Measurements from ENCODE around the gene ARID2. TPM values are rescaled to one million over a fixed set of nuclear protein-coding genes. Genes with fewer than 3 reads are reported as not detected.

Gene ARID2
- total RNA-seq, 2 experiments from 2014 or later, result 33.2 to 33.4 TPM

- H3K36me3 Mint-ChIP-seq (ENCODE audit: low read depth), result peaks cover 10% of the 10 kb centered on the region
- TF ChIP-seq, protein P1, sequence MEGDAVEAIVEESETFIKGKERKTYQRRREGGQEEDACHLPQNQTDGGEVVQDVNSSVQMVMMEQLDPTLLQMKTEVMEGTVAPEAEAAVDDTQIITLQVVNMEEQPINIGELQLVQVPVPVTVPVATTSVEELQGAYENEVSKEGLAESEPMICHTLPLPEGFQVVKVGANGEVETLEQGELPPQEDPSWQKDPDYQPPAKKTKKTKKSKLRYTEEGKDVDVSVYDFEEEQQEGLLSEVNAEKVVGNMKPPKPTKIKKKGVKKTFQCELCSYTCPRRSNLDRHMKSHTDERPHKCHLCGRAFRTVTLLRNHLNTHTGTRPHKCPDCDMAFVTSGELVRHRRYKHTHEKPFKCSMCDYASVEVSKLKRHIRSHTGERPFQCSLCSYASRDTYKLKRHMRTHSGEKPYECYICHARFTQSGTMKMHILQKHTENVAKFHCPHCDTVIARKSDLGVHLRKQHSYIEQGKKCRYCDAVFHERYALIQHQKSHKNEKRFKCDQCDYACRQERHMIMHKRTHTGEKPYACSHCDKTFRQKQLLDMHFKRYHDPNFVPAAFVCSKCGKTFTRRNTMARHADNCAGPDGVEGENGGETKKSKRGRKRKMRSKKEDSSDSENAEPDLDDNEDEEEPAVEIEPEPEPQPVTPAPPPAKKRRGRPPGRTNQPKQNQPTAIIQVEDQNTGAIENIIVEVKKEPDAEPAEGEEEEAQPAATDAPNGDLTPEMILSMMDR (IDR thresholded peaks at IDR 0.05), result no peak
- no peaks in the 10 kb centered on the region for H3K27me3 Mint-ChIP-seq
- CTCF ChIA-PET, result interaction anchor here (0.6 kb wide), 1 partner anchor 12 kb away, joined by 3 read pairs; no protein-coding TSS in a partner anchor
- intact Hi-C loops (cut with micrococcal nuclease), result no loop called here
- POLR2A ChIA-PET, result interaction anchor here (0.6 kb wide), 1 partner anchor 28 kb away, joined by 4 read pairs; no protein-coding TSS in a partner anchor
- ATAC-seq (no peak), DNase-seq (no peak)
- H3K9me3 Mint-ChIP-seq, result no peaks in the 10 kb centered on the region
- peaks cover 16% of the 10 kb centered on the region for H3K4me1 Mint-ChIP-seq (ENCODE audit: low read depth)
- no peak overlapping the region for H3K27ac Mint-ChIP-seq
- no peak overlapping the region for H3K4me3 Mint-ChIP-seq
These were observed 64.9 kb downstream of the ARID2 start for GRCh38 chr12:45794422-45794821.

DNA sequence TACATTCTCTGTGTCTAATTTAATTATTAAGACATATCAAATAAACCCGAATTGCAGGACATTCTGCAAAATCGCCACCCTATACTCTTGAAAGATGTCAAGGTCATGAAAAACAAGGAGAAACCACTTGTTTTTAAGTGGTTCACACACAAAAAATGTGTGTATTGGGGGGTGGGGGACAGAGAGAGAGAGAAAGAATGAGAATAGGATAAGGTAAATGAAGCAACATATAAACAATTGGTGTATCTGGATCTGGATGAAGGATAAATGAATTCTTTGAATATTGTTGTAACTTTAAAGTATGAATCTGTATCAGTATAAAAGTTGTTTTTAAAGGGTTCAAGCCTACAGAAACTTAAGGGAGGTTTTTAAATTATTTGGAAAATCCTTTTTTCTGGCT lies 72.1 kb downstream of the ARID2 start:
- Mint-ChIP-seq H3K27ac (no peak overlapping the region), H3K36me3 (ENCODE audit: low read depth) (peaks cover 9% of the 10 kb centered on the region), H3K9me3 (no peaks in the 10 kb centered on the region), H3K4me1 (ENCODE audit: low read depth) (peaks cover 31% of the 10 kb centered on the region), H3K27me3 (no peaks in the 10 kb centered on the region), H3K4me3 (no peak overlapping the region)
- CTCF ChIA-PET, result no interaction called here
- TF ChIP-seq, protein P1 (IDR thresholded peaks at IDR 0.05), result no peak
- intact Hi-C loops (cut with micrococcal nuclease), result no loop called here
- POLR2A ChIA-PET, result no interaction called here
- no peak for DNase-seq
- ATAC-seq, result no peak

DNA sequence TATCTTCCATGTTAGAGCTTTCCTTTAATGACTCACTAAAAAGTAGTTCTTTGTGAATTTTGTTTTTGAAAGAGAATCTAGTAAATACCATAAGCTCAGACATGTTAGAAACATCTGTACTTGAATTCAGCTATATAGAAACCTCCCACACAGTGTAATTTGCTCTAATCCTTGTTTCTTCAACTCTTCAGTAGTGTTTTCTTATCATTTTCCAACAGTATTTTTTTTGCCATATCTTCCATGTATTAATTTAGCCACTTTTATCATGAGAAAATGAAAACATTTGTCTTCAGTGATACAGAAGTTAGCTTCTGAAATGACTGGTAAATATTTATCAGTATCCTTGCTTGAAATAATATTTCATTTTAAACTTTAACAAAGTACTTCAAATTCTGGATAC lies 73.6 kb downstream of the ARID2 start:
- Mint-ChIP-seq H3K9me3 (no peaks in the 10 kb centered on the region), H3K4me1 (ENCODE audit: low read depth) (peaks cover 36% of the 10 kb centered on the region), H3K36me3 (ENCODE audit: low read depth) (peaks cover 9% of the 10 kb centered on the region), H3K4me3 (no peak overlapping the region), H3K27me3 (no peaks in the 10 kb centered on the region), H3K27ac (no peak overlapping the region)
- ATAC-seq (no peak), DNase-seq (no peak)
- intact Hi-C loops (cut with micrococcal nuclease), result no loop called here
- ChIA-PET POLR2A (no interaction called here), CTCF (no interaction called here)
- TF ChIP-seq, protein P1 (IDR thresholded peaks at IDR 0.05), result no peak

DNA sequence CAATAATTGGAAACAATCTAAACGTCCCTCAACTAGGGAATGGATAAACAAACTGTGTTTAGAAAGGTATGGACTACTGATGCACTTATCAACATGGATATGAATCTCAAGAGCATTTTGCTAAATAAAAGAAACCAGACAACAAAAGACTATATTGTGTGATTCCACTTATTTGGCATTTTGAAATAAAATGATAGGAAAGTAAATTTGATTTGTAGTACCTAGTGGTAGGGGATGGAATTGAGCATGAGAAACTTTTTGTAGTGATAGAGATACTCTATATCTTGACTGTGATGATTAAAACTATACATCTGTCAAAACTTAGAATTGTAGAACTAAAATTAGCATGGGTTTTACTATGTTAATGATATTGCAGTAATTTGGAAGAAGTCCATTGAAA lies 87.1 kb downstream of the ARID2 start:
- no peak for ATAC-seq
- Mint-ChIP-seq H3K4me3 (no peak overlapping the region), H3K9me3 (no peaks in the 10 kb centered on the region), H3K4me1 (ENCODE audit: low read depth) (no peaks in the 10 kb centered on the region), H3K27ac (no peak overlapping the region), H3K36me3 (ENCODE audit: low read depth) (peaks cover 24% of the 10 kb centered on the region), H3K27me3 (no peaks in the 10 kb centered on the region)
- intact Hi-C loops (cut with micrococcal nuclease), result no loop called here
- DNase-seq, result no peak
- POLR2A ChIA-PET, result no interaction called here
- CTCF ChIA-PET, result no interaction called here
- TF ChIP-seq, protein P1 (IDR thresholded peaks at IDR 0.05), result no peak

DNA sequence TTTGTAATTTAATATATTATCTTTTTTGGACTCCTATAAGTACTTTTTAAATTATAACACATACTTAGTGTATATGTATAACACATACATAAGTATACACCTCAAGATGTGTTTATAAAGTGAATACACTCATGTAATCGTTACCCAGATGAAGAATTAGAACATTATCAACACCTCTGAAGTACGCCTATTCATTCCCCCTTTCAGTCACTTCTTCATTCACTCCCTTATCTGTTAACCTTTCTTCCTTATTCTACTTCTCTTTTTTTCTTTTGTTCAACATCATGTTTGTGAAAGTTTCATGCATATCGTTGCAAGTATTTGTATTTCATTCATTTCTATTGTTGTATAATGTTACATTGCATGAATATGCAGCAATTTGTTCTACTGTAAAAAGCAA lies 98.5 kb downstream of the ARID2 start:
- Mint-ChIP-seq H3K27me3 (no peaks in the 10 kb centered on the region), H3K4me1 (ENCODE audit: low read depth) (no peaks in the 10 kb centered on the region), H3K4me3 (no peak overlapping the region), H3K27ac (no peak overlapping the region), H3K9me3 (peaks cover 3% of the 10 kb centered on the region), H3K36me3 (ENCODE audit: low read depth) (peaks cover 40% of the 10 kb centered on the region)
- ATAC-seq (no peak), DNase-seq (no peak)
- ChIA-PET CTCF (no interaction called here), POLR2A (no interaction called here)
- intact Hi-C loops (cut with micrococcal nuclease), result no loop called here
- TF ChIP-seq, protein P1 (IDR thresholded peaks at IDR 0.05), result no peak
